Ammon's horn (tissue), 1 donor: ENCODE measurements around the gene COQ4.

ENCODE experiments used
- DNase-seq: peaks from one replicate; pipeline ENCODE4 v3.0.0-alpha.2; 2016; ENCODE audit warnings: low spot score

The COQ4 gene

GRCh38 chr9:128372784-128373183 is 50.1 kb downstream of the COQ4 start:
- DNase-seq, result no peak

GRCh38 chr9:128374221-128374675 is 51.6 kb downstream of the COQ4 start:
- DNase-seq, result peak; percentile 96

- no peak for DNase-seq
These were observed 53.2 kb downstream of the COQ4 start for GRCh38 chr9:128375865-128376264.

GRCh38 chr9:128382261-128382660 is 59.6 kb downstream of the COQ4 start:
- peak; percentile 66 for DNase-seq

DNA sequence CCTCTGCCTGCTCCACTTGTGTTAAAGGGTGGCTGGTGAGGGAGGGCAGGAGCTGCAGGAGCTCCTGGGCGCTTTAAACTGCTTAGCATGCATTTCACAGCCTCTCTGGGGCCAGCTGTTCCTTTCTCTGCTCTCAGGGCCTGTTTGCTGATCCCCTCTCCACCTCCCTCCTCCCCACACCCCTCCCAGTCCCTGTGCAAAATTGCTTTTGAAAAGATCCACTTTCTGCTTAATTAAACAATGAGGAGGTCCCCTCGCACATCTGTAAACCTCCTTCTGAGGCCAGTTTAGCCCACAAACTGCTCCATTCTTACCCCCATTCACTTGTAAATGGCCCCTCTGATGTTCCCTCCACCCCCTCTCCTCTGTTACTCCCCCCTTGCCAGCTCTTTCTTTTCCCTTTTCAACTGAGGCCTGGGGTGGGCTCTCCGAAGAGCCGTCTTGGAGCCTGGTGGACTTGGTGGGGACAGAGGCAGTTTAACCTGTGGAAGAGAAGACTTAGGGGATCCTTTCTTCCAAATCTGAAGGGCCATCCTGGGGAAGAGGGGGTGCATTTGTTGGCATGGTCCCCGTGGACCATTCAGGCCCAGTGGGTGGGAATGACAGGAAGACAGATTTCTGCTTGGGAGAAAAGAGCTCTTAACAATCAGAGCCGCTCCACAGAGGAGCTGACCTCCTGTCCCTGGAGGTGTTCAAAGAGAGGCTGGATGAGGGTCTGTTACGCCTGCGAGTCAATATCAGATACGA is 60.5 kb downstream of the COQ4 start:
- peak; percentile 90 for DNase-seq
